Stimulated activated CD8-positive, alpha-beta memory T cell treated with anti-CD3 and anti-CD28 coated beads, Interleukin-12 subunit alpha, Interleukin-12 subunit beta, amount 100 ng/mL, for 24 hours (primary cell): ENCODE results near the gene TMED6.
A peak's percentile ranks its signal among the peaks of the same experiment; 100 is the strongest.

Experiments used
- DNase-seq: peaks from one replicate; pipeline ENCODE4 v3.0.0-alpha.2; 2020; ENCODE audit errors: extremely low read depth

Gene TMED6

DNA sequence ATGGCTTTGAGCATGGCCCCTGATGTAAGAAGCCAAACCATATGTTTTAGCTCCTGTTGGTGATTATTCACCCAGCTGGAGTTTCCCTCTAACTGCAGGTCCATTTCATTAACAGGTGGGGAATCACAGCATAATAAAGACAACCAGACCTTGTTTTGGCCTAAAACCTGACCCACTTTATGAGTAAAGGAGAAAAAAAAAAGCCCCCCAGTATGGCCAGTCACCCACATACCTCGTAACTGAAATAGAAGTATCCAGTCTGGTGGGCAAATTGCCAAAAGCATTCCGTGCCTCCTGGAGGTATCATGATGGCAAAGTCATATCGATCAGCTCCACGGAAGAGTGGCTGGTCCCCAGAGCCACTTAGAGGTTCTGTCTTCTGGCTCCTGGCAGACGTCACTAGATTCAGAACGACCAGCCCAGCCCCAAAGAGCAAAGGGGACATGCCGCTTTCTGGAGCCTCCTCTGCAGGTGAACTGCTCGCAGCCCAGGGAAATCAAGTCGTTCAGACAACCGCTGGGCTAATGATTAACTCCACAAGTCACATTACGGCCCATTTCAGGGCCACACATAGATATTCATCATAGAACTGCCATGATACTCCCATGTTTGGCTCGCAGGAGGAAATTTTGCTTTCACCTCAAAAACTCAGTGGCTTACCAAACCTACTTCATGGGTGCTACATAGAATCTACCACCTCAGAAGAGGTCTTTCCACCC, at the start of gene TMED6:
Gene TMED6, minus strand, starts transcription at position 478 of the 719 bp plus-strand sequence. Its CDS starts 33 bp downstream, at position 445.
- DNase-seq: no peak

DNA sequence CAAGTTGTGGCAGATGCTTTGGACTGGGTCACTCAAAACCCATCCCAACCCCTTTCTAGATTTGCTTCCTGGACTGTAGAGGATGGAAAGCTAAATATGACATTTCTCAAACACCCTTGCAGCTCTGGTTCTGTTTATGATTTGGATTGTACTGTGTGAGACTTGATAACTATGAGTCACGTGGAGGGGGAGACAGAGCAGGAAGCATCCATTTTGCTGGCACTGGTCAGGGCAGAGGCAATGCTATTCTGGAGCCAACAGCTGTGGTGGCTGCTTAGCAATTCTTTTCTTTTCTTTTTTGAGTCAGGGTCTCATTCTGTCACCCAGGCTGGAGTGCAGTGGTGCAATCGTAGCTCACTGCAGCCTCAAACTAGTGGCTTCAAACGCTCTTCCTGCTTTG, 47.8 kb upstream of the TMED6 start:
- no peak for DNase-seq

DNA sequence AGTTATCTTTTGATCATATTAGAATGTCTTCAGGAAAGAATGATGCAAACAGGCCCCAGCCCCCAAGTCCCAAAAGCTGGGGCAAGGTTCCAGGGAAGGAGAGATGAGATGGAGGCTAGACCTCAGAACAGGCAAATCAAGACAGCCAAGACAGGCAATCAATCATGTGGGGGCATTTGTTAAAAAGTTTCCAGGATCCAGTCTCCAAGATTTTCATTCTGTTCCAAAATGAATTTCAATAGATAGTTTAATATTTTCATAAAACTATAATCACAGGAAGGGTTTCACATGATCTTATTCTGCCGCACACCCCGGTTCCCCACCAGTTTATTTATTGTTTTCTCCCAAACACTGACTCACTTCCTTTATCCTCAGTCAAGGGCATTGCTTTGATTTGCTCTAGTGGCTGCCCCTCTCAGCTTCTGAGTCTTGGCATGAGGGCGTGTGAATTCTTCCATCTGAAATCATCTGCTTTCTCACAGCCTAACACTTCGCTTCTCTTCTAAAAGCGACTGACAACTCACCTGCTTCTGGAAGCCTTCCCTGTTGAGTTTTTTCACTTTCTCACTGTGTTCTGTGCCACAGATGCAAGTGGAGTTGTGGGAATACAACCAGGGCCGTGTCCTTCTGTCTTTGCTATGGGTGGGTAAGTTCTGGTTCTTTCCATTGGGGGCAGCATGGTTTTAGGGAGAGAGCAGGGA, 46.4 kb upstream of the TMED6 start:
- DNase-seq: no peak

DNA sequence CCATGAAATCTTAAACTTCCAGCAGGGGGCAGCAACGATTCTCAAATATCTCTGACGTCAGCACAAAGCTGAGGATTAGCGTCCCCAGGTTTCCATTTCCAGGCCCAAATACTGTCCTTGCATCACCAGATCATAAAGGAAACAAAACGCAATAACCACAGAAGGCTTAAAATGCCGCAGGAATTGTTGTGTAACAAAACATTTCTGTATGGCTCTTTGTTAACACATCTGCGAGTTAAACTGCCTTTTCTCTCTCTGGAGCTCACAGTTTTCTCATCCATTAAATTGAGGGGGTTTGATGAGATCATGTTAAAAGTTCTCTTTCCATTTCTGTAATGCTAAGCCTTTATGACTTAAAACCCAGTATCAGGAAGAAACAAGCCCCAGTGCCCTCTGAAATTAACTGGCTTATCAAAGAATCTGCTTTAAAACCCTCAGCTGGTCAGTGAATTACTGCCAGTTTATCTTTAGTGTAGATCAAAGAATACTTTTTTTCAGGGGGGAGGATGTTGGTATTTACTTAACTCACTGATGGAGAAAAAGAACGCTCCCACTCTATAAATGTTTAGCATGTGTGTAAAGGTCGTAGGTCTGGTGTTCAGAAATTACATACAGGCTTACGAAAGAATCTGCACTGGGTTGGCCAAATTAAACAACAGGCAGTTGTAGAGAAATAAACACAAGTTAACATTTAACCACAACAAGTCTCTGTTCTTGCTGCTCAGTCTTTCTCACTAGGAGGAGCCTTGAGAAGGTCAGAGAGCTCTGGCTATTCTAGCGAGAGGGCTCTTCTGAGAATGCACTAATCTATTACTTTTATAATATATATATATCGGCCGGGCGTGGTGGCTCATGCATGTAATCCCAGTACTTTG, 44.8 kb upstream of the TMED6 start:
- DNase-seq: peak; percentile 26

DNA sequence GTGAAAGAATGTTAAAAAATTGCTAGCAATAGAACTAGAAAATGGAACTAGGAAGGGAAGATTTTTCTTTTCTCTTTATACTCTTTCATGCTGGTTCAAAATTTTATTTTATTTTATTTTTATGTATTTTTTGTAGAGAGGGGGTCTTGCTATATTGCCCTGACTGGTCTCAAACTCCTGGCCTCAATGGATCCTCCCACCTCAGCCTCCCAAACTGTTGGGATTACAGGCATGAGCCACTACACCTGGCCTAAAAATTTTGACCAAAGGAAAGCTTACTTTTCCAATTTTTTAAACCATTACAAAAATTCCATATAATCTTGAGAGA, 44.2 kb upstream of the TMED6 start:
- DNase-seq: no peak

DNA sequence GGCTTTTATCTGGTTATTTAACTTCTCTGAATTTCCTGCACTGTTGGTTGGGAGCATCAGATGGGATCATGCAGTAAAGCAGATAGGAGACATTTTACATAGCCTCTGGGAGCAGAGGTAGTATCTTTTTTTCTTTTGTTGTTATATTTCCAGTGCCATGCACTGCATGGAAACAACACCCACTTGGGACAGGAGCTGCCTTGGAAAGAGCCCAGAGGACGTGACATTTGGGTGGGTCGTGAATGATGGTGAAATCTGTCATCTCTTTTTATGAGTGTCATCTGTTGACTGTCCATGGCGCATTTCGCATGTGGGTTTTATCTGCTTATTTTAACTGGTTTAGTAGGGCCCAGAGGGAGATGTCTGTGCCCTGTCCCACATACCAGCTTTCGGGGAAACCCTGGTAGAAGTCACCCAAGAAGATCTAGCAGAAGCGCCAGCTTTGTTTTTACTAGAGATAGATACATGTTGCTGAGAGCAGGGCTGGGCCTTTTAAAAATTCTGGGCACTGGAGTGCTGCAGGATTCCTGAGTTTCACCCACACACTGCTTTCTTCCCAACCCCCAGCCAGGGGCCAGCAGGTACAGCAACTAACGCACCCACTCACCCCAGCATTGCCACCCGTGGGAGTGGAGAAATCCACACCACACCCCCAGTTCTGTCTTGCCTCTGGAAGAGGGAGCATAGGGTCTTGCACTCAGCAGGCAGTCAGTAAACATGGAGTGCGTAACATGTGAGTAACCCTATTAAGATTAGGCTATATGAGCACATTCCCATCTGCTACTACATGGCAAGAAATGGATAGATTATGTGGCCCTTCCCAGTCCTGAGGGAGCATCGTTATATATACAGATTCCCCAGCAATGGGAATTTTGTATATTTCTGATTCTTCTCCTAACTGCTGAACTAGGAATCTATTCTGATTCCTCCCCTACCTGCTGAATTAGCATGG, 42.6 kb upstream of the TMED6 start:
- DNase-seq: no peak

DNA sequence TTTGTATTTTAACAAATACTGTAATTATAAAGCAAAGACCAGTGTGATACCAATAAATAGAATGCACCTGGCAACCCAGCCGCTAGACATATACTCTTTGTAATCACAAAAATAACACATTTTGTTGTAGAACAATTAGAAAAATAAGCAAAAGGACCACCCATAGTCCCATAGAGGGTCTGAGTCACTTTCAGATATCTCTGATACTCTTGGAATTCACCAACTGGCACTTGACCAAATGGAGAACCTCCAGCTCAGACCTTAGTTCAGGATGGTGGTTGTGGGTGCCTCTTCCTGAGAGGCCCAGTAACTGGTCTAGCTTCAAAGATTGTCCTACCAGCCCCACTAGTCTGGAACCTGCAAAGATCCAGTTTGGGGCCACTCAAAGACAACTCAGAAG, 35.0 kb upstream of the TMED6 start:
- DNase-seq: no peak

DNA sequence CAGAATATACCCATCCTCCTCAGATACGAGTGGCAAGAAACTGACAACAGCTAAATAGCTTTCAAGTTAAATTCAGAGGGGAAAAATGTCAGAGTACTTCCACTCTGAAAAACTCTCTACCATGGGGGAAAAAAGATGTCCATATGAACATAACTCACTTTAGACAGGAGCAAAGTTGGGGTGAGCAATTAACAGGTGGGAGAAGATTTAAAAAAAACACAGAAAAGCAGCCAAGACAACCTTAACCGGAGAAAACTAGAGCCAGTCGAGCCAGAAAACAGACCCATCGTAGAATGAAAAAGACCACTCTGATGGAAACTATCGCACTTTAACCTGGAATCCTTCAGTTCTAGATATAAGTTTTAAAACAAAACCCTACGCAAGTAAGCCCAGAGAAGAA, 33.4 kb upstream of the TMED6 start:
- DNase-seq: no peak

DNA sequence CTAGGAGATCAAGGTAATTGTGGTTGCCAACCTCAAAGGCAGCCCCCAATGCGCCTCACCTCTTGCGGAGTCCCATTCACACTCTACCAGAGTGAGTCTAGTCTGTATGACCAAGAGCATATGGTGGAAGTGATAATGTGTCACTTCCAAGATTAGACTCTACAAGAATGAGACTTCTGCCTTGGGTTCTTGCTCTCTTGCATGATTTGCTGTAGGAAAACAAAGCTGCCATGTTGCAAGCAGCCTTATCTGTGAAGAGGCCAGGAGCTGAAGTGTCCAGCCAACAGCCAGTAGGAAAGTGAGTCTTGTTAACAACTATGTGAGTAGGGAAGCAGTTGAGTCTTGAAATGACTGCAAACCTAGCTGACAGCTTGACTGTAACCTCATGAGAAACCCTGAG, 30.8 kb upstream of the TMED6 start:
- DNase-seq: no peak

DNA sequence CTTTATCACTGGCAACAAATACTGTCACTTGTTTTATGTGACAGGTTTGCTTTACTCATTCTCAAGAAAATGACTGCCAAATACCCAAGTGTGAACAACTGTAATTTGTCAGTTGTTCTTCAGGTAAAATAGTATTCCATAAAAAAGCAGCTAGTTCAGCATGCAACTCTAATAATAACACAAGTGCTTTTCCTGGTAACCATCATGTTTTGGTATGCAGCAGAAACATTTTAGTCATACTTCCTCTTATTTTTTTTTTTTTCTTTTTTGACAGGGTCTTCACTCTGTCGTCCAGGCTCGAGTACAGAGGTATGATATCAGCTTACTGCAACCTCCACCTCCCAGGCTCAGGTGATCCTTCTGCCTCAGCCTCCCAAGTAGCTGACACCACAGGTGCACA, 29.6 kb upstream of the TMED6 start:
- no peak for DNase-seq

DNA sequence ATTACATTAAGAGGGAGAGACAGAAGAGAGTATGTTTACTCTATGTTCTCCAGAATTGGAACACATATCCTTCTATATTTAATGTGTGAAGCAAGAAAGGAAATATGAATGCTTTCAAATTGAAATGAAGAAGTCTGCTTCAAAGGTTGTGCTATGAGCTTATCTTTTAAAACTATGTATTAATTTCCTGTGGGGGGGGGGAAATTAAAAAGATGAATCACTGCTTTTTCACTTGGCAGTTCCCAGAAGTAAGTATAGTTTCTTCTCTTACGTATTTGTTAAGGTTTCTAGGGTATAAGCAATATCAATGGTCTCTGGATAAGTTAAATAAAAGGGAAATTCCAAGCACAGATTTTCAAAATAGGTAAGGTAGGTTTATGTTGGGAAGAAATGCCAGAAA, 27.2 kb upstream of the TMED6 start:
- no peak for DNase-seq

DNA sequence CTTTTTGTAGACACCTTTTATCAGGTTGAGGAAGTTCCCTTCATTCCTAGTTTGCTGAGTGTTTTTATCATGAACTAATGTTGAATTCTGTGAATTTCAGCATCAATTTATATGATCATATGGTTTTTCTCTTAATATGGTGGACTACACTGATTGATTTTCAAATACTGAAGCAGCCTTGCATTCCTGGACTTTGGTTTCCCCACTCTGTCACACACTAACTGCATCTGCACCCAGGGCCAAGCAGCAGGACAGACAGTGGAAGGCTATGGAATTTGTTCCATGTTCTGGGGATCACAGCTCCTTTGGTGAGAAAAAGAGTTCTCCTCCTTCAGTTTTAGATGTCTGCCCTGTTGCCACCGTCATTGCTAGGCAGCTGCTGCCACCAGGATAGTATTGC, 26.4 kb upstream of the TMED6 start:
- DNase-seq: no peak

DNA sequence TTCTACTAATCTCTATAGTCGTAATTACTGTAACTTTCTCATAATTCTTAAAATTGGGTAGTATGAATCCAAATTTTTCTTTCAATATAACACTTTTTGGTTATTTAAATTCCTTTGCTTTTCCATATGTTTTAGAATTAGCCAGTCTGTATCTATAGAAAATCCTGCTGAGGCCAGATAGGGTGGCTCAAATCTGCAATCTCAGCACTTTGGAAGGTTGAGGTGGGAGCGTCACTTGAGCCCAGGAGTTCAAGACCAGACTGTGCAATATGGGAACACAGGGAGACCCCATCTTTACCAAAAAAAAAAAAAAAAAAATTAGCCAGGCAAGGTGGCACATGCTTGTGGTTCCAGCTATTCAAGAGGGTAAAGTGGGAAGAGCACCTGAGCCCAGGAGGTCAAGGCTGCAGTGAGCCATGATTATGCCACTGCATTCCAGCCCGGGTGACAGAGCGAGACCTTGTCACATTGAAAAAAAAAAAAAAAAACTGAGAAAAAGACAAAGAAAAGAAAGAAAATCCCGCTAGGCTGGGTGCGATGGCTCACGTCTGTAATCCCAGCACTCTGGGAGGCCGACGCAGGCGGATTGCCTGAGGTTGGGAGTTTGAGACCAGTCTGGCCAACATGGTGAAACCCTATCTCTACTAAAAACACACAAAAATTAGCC, 24.9 kb upstream of the TMED6 start:
- no peak for DNase-seq

DNA sequence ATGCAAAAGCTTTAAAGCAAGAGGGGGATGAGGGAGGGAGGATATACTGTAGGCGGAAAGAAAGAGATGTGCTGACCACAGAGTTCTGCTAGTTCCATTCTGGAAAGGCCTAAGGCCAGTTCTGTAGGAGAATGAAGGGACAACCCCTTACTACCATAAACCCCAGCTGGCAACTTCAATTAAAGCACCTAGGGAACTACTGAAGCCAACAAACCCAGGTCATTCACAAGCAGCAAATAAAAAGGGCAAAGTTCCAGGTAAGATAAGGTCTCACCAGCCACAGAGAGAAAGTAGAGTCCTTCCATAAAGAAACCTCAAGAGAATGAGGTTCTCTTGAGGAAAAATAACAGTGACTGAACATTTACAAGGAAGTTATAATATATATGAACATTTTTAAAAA, 21.4 kb upstream of the TMED6 start:
- no peak for DNase-seq

DNA sequence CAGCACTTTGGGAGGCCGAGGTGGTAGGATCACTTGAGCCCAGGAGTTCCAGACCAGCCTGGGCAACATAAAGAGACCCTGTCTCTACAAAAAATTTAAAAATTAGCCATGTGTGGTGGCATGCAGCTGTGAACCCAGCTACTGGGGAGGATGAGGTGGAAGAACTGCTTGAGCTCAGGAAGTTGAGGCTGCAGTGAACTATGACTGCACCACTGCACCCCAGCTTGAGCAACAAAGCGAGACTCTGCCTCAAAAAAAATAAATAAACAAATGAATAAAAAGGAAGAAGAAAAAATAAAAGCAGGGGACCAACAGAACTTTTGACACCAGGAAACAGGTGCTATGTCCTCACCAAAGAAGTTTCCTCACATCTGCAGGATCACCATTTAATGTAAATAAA, 20.0 kb upstream of the TMED6 start:
- DNase-seq: no peak

DNA sequence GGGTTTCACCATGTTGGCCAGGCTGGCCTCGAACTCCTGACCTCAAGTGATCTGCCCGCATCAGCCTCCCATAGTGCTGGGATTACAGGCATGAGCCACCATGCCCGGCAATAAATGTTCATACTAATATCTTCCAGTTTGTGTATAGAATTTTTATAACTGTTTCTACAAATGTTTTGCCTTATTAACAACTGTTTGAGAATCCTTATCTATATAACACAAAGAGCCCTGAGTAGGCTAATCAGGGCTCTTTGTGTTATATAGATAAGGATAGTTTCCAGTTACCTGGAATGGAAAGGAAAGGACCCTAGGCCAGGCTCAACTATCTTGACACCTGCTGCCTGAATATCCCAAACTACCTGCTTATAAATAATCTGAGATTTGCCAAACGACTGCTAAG, 17.3 kb upstream of the TMED6 start:
- DNase-seq: no peak

DNA sequence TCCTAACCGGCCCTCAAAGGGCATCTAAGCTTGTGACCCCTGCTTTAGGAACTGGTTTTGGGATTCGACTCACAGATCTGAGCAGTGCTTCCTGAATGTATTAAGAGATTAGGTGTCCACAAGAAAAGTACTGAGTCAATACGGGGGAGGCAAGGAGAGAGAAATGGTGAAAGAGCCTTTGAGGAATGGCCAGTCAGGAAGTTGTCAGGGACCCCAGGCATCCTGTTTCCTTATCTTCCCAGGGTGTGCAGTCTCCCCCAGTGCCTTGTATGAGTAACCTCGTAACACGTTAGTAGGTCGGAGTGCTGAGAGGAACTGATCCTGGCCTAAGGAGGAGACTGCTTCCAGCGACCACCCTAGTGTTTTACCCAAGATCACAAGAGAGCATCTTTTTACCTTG, 16.4 kb upstream of the TMED6 start:
- no peak for DNase-seq

DNA sequence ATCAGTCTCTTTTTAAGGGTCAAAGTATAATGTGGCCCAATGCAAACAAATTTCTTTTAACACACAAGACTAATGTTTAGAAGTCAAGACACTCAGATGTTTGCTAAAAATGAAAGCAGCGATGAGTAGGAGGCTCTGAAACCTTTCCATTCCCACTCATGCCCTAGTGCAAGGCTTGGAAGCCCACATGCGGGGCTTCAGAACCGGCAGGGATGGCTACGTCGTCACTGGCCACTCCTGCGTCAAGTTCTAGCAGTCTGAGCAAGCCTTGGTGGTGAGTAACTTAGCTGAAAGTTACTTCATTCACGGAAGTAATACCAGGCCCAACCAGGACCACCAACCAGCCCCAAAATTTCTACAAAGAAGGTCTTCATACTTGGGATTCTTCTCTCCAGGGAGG, 14.8 kb upstream of the TMED6 start:
- no peak for DNase-seq

DNA sequence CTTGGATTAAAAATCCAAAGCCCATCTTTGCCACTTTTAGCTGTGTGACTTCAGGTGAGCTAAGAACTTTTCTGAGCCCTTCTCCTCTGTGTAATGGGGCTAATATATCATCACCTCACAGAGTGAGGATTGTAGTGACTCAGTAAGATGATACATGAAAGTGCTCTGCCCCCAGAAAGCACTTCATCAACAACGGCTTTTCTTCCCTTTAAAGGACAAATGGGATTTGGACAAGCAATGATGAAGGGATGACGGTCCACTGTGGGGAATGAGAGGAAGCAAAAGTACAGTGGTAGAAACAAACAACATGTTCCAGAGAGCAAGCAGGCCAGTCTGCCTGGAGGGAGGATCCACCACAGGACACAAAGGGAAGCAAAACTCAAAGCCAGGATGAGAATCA, 14.3 kb upstream of the TMED6 start:
- no peak for DNase-seq

DNA sequence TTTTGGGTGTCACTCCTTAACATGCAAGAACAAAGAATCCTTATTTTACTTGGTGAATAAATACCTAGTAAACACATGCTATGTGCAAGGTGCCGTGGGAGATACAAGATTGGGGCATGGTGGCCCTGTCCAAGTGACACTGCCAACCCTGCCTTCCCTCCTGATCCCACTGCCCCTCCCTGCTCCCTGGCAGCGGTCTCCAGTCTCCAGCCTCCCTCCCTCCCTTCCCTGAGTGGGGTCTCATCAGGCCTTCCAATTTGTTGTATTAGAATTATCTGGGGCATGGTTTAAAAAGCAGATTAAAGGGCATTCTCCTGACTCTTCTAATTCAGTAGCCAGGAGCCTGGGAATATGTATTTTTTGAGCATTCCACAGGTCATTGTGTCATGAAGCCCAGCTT, 12.5 kb upstream of the TMED6 start:
- no peak for DNase-seq

DNA sequence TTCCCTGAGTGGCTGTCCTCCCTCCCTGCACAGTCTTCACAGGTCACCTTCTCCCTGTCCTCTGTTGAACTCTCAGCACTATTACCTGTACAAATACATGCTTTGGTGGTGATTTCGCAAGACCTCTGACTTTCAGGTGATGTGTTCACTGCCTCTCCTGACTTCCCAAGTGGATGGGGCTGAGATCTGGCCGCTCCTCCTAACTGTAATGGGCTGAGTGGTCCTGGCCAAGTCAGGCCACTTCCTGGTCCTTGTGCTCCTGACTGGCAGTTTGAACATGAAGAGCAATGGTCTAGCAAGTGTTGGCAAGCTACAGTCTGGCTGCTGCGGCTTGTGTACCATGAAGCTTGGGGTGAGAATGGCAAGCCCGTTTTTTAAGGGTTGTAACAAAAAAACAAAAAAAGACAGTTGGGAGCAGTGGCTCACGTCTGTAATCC, 11.7 kb upstream of the TMED6 start:
- DNase-seq: no peak
